ENCODE data around the gene SPRR1A.

DNA sequence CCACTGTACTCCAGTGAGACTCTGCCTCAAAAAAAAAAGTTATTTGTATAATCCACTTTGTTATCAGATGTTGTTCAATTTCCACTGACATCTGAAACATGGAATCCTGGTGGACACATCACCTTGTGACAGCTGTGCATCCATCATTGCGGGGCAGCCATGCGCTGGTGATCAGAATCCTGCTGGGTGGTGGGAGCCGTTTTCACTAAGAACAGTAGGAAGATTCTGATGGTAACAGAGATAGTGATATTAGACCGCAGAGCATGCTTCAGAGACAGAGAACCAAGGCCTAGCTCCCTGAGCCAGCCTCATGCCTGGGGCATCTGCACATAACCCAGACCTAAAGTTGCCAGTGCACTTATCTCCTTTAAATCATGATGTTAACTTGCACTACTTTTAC lies 14.6 kb downstream of the SPRR1A start:
- TF ChIP-seq, protein P1, sequence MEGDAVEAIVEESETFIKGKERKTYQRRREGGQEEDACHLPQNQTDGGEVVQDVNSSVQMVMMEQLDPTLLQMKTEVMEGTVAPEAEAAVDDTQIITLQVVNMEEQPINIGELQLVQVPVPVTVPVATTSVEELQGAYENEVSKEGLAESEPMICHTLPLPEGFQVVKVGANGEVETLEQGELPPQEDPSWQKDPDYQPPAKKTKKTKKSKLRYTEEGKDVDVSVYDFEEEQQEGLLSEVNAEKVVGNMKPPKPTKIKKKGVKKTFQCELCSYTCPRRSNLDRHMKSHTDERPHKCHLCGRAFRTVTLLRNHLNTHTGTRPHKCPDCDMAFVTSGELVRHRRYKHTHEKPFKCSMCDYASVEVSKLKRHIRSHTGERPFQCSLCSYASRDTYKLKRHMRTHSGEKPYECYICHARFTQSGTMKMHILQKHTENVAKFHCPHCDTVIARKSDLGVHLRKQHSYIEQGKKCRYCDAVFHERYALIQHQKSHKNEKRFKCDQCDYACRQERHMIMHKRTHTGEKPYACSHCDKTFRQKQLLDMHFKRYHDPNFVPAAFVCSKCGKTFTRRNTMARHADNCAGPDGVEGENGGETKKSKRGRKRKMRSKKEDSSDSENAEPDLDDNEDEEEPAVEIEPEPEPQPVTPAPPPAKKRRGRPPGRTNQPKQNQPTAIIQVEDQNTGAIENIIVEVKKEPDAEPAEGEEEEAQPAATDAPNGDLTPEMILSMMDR (IDR thresholded peaks at IDR 0.05) = no peak
- no peak for TF ChIP-seq ZFX (IDR thresholded peaks at IDR 0.05; ENCODE audit: borderline replicate concordance)

All from 22Rv1 (cell line).